ENCODE measurements around the gene MYO10.

Gene MYO10

GRCh38 chr5:16812448-16812847 is 123.6 kb downstream of the MYO10 start:
- no peak for DNase-seq (ENCODE audit: low spot score)

- DNase-seq (ENCODE audit: low spot score) = no peak
These were observed 125.8 kb downstream of the MYO10 start for GRCh38 chr5:16810208-16810854.

- DNase-seq (ENCODE audit: low spot score) = no peak
These were observed 126.5 kb downstream of the MYO10 start for GRCh38 chr5:16809395-16810207.

- DNase-seq (ENCODE audit: low spot score) = no peak
These were observed 127.1 kb downstream of the MYO10 start for GRCh38 chr5:16809010-16809394.

GRCh38 chr5:16808021-16808420 is 128.1 kb downstream of the MYO10 start:
- no peak for DNase-seq (ENCODE audit: low spot score)

- DNase-seq (ENCODE audit: low spot score) = no peak
These were observed 128.6 kb downstream of the MYO10 start for GRCh38 chr5:16807547-16807864.

GRCh38 chr5:16806711-16807546 is 129.2 kb downstream of the MYO10 start:
- no peak for DNase-seq (ENCODE audit: low spot score)

- DNase-seq (ENCODE audit: low spot score) = no peak
These were observed 130.6 kb downstream of the MYO10 start for GRCh38 chr5:16805486-16805885.

GRCh38 chr5:16803831-16804230 is 132.3 kb downstream of the MYO10 start:
- DNase-seq (ENCODE audit: low spot score) = no peak

- no peak for DNase-seq (ENCODE audit: low spot score)
These were observed 135.6 kb downstream of the MYO10 start for GRCh38 chr5:16800477-16800876.

GRCh38 chr5:16799796-16800195 is 136.3 kb downstream of the MYO10 start:
- DNase-seq (ENCODE audit: low spot score) = no peak

- no peak for DNase-seq (ENCODE audit: low spot score)
These were observed 138.1 kb downstream of the MYO10 start for GRCh38 chr5:16797951-16798350.

GRCh38 chr5:16794269-16794913 is 141.7 kb downstream of the MYO10 start:
- no peak for DNase-seq (ENCODE audit: low spot score)

- no peak for DNase-seq (ENCODE audit: low spot score)
These were observed 143.4 kb downstream of the MYO10 start for GRCh38 chr5:16792598-16793275.

- DNase-seq (ENCODE audit: low spot score) = no peak
These were observed 144.0 kb downstream of the MYO10 start for GRCh38 chr5:16791904-16792597.

- peak; percentile 72 for DNase-seq (ENCODE audit: low spot score)
These were observed 144.9 kb downstream of the MYO10 start for GRCh38 chr5:16791036-16791705.

- no peak for DNase-seq (ENCODE audit: low spot score)
These were observed 147.1 kb downstream of the MYO10 start for GRCh38 chr5:16788957-16789356.

GRCh38 chr5:16787278-16787677 is 148.8 kb downstream of the MYO10 start:
- no peak for DNase-seq (ENCODE audit: low spot score)

GRCh38 chr5:16784843-16785791 is 151.0 kb downstream of the MYO10 start:
- peak; percentile 45 for DNase-seq (ENCODE audit: low spot score)
